HuH-7 (cell line): Measurements from ENCODE around the gene PCGF3.
"Not testable (repeated sequence)": the region's sequence is repeated elsewhere in the genome, so short reads cannot be mapped to it uniquely, and the experiment has no call there.

Experiments
- DNase-seq: peaks from one replicate; pipeline ENCODE4 v3.0.0; 2011; ENCODE audit warnings: low spot score

The PCGF3 gene

DNA sequence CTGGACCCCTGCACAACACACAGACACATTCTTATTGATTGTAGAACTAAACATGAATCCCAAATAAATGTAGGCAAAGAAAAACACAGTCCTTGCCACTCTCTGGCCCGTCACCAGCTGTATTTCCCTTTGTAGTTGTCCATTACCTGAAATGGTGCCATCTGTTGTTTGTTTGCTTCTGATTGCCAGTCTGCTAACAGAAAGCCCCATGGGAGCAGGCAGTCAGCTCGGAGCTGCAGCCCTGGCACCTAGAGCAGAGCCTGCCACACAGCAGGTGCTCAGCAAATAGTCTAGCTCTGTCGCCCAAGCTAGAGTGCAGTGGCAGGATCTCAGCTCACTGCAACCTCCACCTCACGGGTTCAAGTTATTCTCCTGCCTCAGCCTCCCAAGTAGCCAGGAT is 91.4 kb downstream of the PCGF3 start:
- DNase-seq, result no peak

DNA sequence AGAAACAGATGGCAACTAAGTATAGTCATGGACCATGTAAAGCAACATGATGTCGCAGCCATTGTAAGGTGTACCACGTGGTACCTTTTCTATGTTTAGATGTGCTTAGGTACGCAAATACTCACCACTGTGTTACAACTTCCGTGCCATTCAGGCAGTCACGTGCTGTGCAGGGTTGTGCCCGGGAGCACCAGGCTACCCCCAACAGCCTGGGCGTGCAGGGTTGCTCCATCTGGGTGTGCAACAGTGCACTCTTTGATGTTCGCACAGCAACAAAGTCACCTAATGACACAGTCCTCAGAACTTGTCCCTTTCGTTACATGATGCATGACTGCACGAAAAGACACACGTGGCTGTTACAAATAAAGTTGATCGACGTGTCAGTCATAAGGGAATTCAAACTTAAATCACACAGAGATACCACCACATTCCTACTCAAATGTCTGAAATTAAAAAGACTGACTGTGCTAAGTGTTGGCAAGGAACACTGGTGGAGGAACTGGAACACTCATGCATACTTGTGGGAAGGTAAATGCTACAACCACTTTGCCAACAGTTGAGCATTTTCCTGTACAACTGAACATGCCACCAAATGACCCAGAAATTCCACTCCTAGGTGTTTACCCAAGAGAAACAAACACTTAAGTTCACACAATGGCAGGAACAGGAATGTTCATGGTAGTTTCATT is 95.9 kb downstream of the PCGF3 start:
- no peak for DNase-seq

DNA sequence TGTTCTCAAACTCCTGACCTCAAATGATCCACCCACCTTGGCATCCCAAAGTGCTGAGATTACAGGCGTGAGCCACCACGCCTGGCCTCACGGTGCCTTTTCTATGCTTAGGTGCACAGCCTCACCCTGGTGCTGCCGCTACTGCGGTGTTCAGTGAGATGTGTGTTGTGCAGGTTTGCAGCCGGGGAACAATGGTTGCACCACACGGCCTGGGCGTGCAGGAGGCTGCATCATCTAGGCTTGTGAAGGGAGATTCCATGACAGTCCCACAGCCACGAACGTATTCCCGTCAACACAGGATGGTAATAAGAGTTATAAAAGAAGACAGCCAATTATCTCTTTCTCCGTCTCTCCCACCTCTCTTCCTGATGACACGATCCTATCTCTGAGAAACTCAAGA is 98.3 kb downstream of the PCGF3 start:
- no peak for DNase-seq

DNA sequence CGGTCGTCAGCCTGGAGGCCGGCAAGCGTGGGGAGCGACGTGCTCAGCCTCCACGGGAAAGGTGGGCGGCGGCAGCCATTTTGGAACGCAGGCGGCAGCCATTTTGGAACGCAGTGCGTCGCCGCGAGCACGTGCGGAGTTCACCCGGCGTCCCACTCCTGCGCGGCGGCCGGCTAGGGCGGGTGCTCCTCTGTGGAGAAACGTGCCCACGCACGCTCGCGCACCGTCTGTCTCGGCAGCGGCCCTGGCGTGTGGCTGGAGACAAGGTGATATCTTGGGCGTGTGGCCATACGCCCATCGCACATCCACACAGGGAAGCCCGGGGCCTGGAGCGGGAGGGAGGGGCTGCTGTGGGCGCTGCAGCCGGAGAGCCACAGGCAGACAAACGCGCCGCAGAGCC is 99.2 kb downstream of the PCGF3 start:
- DNase-seq, result no peak

DNA sequence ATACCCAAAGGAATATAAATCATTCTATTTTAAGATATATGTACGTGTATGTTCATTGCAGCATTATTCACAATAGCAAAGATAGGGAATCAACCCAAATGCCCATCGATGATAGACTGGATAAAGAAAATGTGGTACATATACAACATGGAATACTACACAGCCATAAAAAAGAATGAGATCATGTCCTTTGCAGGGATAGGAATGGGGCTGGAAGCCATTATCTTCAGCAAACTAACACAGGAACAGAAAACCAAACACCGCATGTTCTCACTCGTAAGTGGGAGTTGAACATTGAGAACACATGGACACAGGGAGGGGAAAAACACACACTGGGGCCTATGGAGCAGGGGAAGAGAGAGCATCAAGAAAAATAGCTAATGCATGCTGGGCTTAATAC is 101.3 kb downstream of the PCGF3 start:
- not testable (repeated sequence) for DNase-seq

DNA sequence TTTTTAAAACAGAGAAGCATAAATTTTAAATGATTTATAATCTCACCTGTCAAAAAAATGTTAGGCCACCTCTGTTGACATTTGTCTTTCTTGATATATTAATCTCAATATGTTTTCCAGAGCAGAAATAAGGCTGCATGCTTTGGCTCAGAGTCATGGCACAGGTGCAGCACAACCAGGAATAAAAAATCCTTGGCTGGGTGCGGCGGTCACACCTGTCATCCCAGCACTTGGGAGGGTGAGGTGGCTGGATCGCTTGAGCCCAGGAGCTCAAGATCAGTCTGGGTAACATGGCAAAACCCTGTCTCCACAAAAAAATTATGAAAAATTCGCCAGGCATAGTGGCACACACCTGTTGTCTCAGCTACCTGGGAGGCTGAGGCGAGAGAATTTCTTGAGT is 102.2 kb downstream of the PCGF3 start:
- no peak for DNase-seq

DNA sequence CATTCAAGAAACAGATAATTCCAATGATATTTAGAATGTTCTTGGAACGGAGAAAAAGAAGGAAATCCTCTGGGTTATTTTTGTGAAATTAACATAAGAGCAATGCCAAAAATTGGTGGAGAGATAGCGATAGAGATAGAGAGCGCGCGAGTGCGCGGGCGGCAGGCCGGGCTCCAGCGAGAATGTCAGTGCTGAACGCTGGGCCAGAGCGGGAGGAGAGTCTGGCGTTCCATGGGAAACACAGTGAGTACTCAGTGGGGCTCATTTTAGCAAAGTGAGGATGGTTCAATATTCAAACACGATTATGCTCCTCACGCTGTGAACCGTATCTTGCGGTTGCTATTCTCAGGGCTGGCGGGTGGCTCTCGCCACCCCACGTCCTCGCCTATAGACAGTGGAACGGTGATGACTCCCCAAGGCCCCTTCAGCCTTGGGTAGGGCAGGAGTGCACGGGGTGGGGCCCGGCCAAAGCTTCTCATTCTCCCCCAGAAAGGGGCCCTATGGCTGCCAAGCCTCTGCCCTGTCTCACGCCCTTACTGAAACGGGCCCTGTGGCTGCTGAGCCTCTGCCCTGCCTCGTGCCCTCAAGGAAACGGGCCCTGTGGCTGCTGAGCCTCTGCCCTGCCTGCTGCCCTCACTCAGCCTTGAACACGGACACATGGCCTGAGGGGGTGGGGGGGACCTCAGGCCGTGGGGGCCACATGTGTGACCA is 103.4 kb downstream of the PCGF3 start:
- DNase-seq, result no peak

DNA sequence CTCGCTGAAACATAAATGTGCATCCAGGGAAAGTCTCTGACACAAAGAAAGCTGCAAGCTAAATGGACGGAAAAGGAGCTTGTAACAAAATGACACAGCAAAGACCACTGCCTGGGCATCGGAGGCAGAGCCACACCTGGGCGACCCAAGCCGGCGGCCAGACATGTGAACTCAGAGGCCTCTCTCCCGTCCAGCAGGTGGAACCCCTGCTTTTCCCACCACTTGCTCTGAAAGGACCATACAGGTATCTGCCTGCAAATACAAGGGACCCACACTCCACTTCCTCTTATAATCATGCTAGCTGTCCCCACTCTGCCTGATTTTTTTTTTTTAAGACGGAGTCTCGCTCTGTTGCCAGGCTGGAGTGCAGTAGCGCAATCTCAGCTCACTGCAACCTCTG is 108.3 kb downstream of the PCGF3 start:
- peak; percentile 64 for DNase-seq

DNA sequence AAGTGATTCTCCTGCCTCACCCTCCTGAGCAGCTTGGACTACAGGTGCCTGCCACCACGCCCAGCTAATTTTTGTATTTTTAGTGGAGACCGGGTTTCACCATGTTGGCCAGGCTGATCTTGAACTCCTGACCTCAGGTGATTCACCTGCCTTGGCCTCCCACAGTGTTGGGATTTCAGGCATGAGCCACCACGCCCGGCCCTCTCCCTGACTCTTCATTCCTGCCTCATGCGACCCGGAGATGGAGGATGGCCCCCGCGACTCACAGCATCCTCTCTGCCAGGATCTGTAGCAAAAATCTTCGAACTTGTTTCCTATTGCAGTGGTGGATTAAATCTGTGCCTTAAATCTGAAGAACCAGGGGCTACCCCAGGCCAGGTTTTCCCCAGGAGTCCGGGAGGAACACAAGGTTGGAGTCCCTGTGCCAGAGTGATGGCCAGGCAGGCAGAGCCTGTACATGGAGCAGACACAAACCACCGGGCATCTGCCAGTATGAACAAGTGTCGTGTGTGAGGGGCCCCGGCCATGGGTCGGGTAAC is 108.7 kb downstream of the PCGF3 start:
- DNase-seq, result no peak

DNA sequence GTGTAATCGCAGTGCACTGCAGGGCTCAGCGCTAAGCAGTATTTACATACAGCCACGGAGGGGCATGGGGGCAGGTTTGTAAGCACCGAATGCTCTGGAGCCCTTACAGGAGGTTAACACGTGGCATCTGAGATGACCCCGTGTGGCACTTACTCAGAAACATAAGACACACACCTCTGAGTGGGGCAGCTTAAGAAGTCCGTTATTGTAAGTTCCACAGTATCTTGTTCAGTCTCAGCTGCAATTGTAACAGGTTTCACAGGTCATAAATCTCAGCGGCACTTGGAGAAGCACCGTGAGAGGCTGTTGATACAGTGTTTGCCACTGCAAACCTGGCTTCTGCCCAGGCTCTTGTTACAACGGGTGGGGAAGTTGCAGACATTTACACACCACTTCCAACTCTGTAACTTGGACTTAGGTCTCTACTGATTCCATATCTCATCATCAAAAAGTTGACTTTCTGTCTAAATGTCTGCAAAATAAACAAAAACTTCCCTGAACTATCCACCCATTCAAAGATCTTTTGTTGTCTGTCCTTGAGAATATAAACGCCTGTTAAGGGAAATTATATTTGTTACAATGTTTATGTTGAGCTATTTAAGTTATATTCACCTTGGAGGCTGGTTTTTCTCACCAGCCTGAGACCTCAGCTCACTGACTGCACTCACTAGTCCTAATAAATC is 110.0 kb downstream of the PCGF3 start:
- DNase-seq, result peak; percentile 89

DNA sequence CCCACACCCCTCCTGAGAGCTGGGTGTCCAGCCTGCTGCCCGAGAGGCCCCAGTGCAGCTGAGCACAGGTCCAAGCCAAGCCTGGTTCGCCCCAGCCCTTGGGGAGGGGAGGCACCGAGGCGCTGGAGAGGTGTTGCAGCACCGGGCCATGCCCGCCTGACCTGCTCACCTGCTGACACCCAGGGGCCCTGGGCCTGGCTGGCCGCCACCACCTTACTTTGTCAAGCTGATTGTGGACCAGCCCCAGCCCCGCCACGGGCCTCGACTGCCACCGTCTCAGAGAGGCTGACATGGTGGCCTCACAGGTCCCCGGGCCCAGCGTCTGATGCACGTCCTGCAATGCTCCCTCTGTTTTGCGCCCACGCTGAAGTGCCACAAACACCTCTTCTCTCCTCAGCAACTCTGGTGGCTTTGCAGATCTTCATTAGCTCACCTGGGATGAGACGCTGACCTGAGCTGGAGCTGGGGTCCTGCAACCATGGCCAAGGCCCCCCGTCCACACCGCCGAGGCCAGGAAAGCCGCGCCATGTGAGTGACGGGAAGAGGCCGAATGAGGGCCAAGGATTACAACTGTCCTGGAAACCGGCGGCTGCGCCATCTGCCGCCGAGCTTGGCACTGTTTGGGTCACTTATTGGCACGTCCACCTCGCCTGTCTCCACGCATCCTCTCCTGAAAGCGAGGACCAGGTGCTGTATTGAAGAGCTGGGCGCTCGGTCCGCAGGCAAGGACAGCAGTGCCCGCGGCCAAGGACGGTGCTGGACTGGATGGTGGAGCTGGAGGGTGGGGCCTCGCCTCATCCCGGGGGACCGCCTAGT is 112.7 kb downstream of the PCGF3 start:
- DNase-seq, result no peak

DNA sequence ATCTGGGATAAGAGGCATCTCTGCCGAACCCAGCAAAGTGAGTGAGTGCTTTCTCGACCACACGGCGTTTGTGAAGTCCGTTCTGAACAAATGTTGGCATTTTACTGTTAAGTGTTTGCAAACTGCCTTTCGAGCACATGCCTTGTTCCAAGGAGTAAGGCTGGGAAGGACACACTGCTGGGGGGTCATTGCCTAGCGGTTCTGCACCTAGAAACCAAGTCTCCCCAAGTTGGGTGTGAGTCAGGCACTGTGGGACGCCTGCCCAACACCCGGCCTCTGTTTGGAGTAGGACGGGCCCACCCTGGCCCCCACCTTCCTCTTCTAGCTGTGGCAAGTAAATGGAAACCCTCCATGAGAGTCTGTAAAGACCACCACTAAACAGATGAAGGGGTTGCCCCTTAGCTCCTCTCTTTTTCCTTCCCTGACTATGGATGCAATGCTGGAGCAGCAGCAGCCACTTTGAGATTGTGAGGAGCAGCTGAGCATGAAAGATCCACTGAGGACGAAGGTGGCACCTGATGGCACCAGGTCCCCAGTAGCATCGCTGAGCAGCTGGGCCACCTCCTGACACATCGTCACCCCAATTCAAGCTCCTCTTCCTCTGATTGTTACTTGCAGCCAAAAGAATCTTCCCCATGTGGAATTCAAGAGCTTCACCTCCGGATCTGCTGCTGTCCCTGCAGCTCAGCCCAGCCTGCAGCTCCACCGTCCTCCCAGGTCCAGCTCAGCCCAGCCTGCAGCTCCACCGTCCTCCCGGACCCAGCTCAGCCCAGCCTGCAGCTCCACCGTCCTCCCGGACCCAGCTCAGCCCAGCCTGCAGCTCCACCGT is 114.0 kb downstream of the PCGF3 start:
- no peak for DNase-seq
